ENCODE measurements around the gene FAM227A. TPM values are rescaled to one million over a fixed set of nuclear protein-coding genes. Genes with fewer than 3 reads are reported as not detected.

Gene FAM227A
- total and polyA plus RNA-seq, 2 of the 4 experiments (the other 2 are of a cell fraction): 1.3 to 1.4 TPM

DNA sequence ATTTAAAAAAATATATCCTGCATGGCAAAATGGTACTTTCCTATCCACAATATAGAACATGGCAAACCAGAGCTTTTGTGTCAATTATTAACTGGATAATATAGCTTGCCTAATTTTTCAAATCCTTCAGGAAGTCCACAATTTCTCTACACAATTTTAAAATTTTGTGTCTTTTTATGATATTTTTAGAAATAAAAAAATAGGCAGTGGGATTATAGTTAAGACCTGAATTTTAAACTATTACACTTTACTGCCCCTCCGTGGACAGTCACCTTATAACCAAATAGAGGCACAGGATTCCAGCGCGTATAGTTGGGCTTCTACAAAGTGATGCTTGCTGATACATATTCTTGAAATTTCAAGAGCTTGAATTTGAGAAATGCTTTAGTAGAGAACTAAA, 84.1 kb downstream of the FAM227A start:
- Histone ChIP-seq H2BK15ac (ENCODE audit: low read depth, low read length) (no peak overlapping the region), H4K5ac (ENCODE audit: low read depth, low read length) (no peak overlapping the region), H4K20me1 (ENCODE audit: insufficient read depth, low read length) (no peaks in the 10 kb centered on the region), H3K4me1 (ENCODE audit: control insufficient read depth, insufficient read depth, low read length) (no peaks in the 10 kb centered on the region; the same call in 1 of the 2 replicates), H3K18ac (ENCODE audit: low read depth, low read length) (no peak overlapping the region), H2BK20ac (ENCODE audit: low read depth, low read length) (no peak overlapping the region), H2BK5ac (ENCODE audit: low read depth, low read length, poor library complexity, severe bottlenecking) (no peak overlapping the region), H2AFZ (replicated peaks; ENCODE audit: low read length, poor library complexity) (no peak overlapping the region), H2BK120ac (ENCODE audit: low read depth, low read length) (no peak overlapping the region), H3K14ac (replicated peaks; ENCODE audit: low read depth, low read length) (no peak overlapping the region), H4K91ac (ENCODE audit: insufficient read depth, low read depth, low read length) (no peak overlapping the region), H3K27me3 (ENCODE audit: control insufficient read depth, insufficient read depth, low read length) (0 out of 2 replicates have a peak, but pooled peaks cover 2% of the 10 kb centered on the region), H3K9me3 (ENCODE audit: control insufficient read depth, insufficient read depth, low read length) (no peaks in the 10 kb centered on the region), H3K9ac (ENCODE audit: low read depth, low read length) (no peak overlapping the region), H3K4me3 (ENCODE audit: insufficient read depth, low read depth, low read length) (no peak overlapping the region), H3K36me3 (ENCODE audit: control insufficient read depth, insufficient read depth, low read length) (no peaks in the 10 kb centered on the region), H3K23ac (ENCODE audit: low read depth, low read length) (no peak overlapping the region), H3K4ac (ENCODE audit: low read depth, low read length) (no peak overlapping the region), H3K56ac (ENCODE audit: extremely low read depth, insufficient read depth, low read length) (no peak overlapping the region), H3K27ac (ENCODE audit: insufficient read depth, low read length) (no peak overlapping the region), H2AK9ac (replicated peaks; ENCODE audit: low read depth, low read length, poor library complexity) (no peak overlapping the region), H4K8ac (ENCODE audit: low read depth in 2 of 2, low read length in 2 of 2) (no peak overlapping the region), H2AK5ac (ENCODE audit: low read depth, low read length) (no peak overlapping the region), H3K79me1 (ENCODE audit: low read depth in 1 of 2, low read length in 2 of 2) (peaks cover 0 to 7% of the 10 kb centered on the region in 2 experiments; a peak in 1 of 4 replicates), H3K4me2 (ENCODE audit: low read depth, low read length) (no peak overlapping the region), H3K9me1 (ENCODE audit: insufficient read depth, low read length) (no peaks in the 10 kb centered on the region)
- BruUV-seq (replicated peaks): no TSS peak
- CTCF ChIA-PET: interaction anchor here (2.8 kb wide), 1 partner anchor 520 kb away, joined by 7 read pairs; no protein-coding TSS in a partner anchor
- in situ Hi-C loops (cut with MboI; ENCODE audit: low sequenced_read_pairs) (loop anchor here (10.0 kb wide), 1 partner anchor 517 kb away; the partner anchor contains the start of gene PICK1), dilution Hi-C loops (cut with HindIII; ENCODE audit: low sequenced_read_pairs, unreplicated experiment) (no loop called here), intact Hi-C loops (cut with micrococcal nuclease) (loop anchor here (1.0 to 10.0 kb wide), 5 partner anchors 70 to 520 kb away; no protein-coding TSS in a partner anchor)
- ATAC-seq (ENCODE audit: low read depth) (peak; percentile 57), DNase-seq (peak; percentile 62)
- POLR2A ChIA-PET (ENCODE audit: unreplicated experiment): no interaction called here
- no CpG with 5 or more reads among the region's 3 CpGs for WGBS, 2 experiments (ENCODE audit: extremely low coverage in 2 of 2, insufficient read length in 1 of 2)
- TF ChIP-seq FOS (IDR thresholded peaks at IDR 0.05; ENCODE audit: low read depth, low read length) (no peak), MAZ (IDR thresholded peaks at IDR 0.05; ENCODE audit: borderline replicate concordance, low read depth, low read length) (no peak), NFE2L2 (IDR thresholded peaks at IDR 0.05; ENCODE audit: low read depth, low read length) (no peak), CEBPB (IDR thresholded peaks at IDR 0.05; ENCODE audit: low read depth, low read length) (no peak), RCOR1 (IDR thresholded peaks at IDR 0.05; ENCODE audit: insufficient replicate concordance, low read length) (no peak), SMC3 (IDR thresholded peaks at IDR 0.05; ENCODE audit: low read depth, low read length) (peak; percentile 67), RFX5 (IDR thresholded peaks at IDR 0.05; ENCODE audit: low read depth, low read length) (no peak), USF2 (IDR thresholded peaks at IDR 0.05; ENCODE audit: low read depth, low read length) (no peak), RAD21 (IDR thresholded peaks at IDR 0.05; ENCODE audit: low read length) (peak; percentile 66), MAFK (IDR thresholded peaks at IDR 0.05; ENCODE audit: low read depth, low read length) (no peak), MXI1 (IDR thresholded peaks at IDR 0.05; ENCODE audit: borderline replicate concordance, low read depth, low read length) (no peak), CHD1 (IDR thresholded peaks at IDR 0.05; ENCODE audit: low read depth, low read length) (no peak), POLR2A (IDR thresholded peaks at IDR 0.05; ENCODE audit: low read depth, low read length) (no peak), CTCF (conservative IDR thresholded peaks at IDR 0.05; ENCODE audit: low read depth, low read length) (peak; percentile 59), BHLHE40 (IDR thresholded peaks at IDR 0.05; ENCODE audit: low read depth, low read length) (no peak)
- TF ChIP-seq, protein P1, sequence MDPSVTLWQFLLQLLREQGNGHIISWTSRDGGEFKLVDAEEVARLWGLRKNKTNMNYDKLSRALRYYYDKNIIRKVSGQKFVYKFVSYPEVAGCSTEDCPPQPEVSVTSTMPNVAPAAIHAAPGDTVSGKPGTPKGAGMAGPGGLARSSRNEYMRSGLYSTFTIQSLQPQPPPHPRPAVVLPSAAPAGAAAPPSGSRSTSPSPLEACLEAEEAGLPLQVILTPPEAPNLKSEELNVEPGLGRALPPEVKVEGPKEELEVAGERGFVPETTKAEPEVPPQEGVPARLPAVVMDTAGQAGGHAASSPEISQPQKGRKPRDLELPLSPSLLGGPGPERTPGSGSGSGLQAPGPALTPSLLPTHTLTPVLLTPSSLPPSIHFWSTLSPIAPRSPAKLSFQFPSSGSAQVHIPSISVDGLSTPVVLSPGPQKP (IDR thresholded peaks at IDR 0.05; ENCODE audit: borderline replicate concordance, low read depth, low read length): no peak

Data from IMR-90 (cell line).